PFSK-1 (cell line): Measurements from ENCODE around the gene EXOC6.

Experiments
- FOXP2 ChIP-seq: optimal IDR thresholded peaks from 2 replicates; pipeline ENCODE3; 2011; ENCODE audit warnings: borderline replicate concordance, control low read depth, inconsistent platforms; ENCODE audit not compliant: insufficient read depth; ENCODE audit errors: extremely low read length, extremely low read depth
- POLR2AphosphoS5 ChIP-seq: IDR thresholded peaks from 2 replicates; pipeline ENCODE4 v1.6.1; 2012; ENCODE audit warnings: low read depth, mild to moderate bottlenecking, control low read depth, low read length, moderate library complexity
- SIN3A ChIP-seq: IDR thresholded peaks from 2 replicates; pipeline ENCODE4 v1.6.1; 2012; ENCODE audit warnings: mild to moderate bottlenecking, low read length, moderate library complexity, borderline replicate concordance; ENCODE audit not compliant: insufficient read depth
- TAF1 ChIP-seq: IDR thresholded peaks from 2 replicates; pipeline ENCODE4 v1.6.1; 2012; ENCODE audit warnings: low read length, control low read depth, borderline replicate concordance; ENCODE audit not compliant: insufficient read depth
- TF ChIP-seq, protein P1 (sequence below), 2 experiments: IDR thresholded peaks; 2 replicates each; pipeline versions ENCODE4 v1.6.1 to v1.8.0; 2011 to 2012; ENCODE audit warnings: low read depth in 2 of 2, low read length in 2 of 2, control low read depth in 1 of 2, inconsistent platforms in 1 of 2, mild to moderate bottlenecking in 1 of 2, moderate library complexity in 1 of 2; ENCODE audit not compliant: insufficient read depth in 1 of 2

The EXOC6 gene

DNA sequence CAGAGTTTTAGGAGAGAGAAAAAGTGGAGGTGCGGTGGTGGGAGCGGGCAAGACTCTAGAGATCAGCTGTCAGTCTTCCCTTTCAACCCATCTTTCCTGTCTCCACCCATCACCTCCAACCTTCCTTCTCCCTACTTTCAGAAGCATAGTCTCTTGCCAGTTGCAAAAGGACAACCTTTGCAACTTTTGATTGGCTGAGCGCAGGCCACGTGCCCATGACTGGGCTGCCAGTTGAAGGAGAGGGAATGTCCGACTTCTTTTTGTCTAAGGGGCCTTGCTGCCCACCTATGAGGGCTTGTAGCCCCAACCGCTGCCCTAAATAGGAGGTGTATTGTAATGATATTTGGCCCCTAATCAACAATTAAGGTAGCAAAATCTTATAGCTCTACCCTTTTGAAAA is 238.0 kb downstream of the EXOC6 start:
- TF ChIP-seq TAF1 (no peak), SIN3A (no peak), POLR2AphosphoS5 (no peak), FOXP2 (no peak)
- TF ChIP-seq, protein P1, sequence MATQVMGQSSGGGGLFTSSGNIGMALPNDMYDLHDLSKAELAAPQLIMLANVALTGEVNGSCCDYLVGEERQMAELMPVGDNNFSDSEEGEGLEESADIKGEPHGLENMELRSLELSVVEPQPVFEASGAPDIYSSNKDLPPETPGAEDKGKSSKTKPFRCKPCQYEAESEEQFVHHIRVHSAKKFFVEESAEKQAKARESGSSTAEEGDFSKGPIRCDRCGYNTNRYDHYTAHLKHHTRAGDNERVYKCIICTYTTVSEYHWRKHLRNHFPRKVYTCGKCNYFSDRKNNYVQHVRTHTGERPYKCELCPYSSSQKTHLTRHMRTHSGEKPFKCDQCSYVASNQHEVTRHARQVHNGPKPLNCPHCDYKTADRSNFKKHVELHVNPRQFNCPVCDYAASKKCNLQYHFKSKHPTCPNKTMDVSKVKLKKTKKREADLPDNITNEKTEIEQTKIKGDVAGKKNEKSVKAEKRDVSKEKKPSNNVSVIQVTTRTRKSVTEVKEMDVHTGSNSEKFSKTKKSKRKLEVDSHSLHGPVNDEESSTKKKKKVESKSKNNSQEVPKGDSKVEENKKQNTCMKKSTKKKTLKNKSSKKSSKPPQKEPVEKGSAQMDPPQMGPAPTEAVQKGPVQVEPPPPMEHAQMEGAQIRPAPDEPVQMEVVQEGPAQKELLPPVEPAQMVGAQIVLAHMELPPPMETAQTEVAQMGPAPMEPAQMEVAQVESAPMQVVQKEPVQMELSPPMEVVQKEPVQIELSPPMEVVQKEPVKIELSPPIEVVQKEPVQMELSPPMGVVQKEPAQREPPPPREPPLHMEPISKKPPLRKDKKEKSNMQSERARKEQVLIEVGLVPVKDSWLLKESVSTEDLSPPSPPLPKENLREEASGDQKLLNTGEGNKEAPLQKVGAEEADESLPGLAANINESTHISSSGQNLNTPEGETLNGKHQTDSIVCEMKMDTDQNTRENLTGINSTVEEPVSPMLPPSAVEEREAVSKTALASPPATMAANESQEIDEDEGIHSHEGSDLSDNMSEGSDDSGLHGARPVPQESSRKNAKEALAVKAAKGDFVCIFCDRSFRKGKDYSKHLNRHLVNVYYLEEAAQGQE (IDR thresholded peaks at IDR 0.05; ENCODE audit: insufficient read depth in 1 of 2, low read depth in 2 of 2, low read length in 2 of 2), result no peak

DNA sequence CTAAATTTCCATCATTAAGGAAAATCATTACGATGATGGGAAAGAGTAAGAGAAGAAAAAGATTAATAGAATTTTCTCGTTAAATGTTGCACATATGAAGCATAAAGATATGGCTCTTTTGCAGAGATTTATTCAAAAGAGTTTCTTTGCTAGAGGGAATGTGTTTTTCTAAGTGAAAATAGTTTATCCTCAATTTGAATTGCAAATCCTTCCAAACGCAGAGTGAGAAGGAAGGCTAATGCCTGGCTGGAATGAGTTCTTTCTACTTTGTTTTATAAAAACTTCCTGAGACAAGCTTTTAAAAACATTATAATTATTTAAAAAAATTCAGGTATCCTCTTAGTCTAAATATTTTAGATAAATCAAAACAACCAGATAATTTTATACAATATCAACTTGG is 239.5 kb downstream of the EXOC6 start:
- TF ChIP-seq POLR2AphosphoS5, result no peak
- TF ChIP-seq TAF1, result no peak
- TF ChIP-seq, protein P1 (IDR thresholded peaks at IDR 0.05; ENCODE audit: insufficient read depth in 1 of 2, low read depth in 2 of 2, low read length in 2 of 2), result no peak
- TF ChIP-seq SIN3A, result no peak
- TF ChIP-seq FOXP2, result no peak

DNA sequence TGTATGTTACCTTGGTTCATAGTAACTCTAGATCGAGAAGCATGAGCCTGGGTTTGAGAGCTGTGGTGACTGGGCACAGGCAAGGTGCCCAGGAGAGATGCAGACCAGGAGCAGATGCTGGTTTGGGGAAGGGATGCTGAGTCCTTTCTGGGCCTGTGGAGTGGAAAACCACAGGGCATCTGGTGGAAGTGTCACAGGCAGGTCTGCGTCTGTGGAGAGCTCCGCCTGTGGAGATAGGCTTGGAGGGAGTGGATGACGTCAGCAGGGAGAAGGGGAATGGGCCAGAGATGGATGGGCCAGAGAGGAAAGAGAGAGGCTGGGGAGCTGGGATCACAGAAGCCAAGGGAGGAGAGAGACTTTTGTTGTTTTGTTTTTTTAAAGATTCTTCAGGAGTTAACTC is 240.1 kb downstream of the EXOC6 start:
- TF ChIP-seq SIN3A (no peak), POLR2AphosphoS5 (no peak), FOXP2 (no peak), TAF1 (no peak)
- TF ChIP-seq, protein P1 (IDR thresholded peaks at IDR 0.05; ENCODE audit: insufficient read depth in 1 of 2, low read depth in 2 of 2, low read length in 2 of 2), result no peak

DNA sequence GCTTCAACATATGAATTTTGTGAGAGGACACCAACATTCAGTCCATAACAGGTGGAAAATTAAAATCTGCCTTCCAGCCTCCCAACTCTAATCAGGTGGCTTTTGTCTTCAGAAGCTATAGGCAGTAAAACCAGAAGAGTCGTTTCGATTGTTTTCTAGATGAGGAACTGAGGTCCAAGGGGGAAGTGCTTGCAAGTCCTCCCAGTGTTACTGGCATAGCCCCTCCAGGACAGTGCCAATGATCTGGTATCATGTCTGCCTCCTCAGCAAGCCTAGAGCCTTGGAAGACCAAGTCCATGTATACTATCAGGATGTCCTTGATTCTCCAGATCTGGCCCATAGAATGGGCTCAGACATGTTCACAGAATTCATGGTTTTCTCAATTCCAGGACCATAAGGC is 242.3 kb downstream of the EXOC6 start:
- no peak for TF ChIP-seq POLR2AphosphoS5
- TF ChIP-seq, protein P1 (IDR thresholded peaks at IDR 0.05; ENCODE audit: insufficient read depth in 1 of 2, low read depth in 2 of 2, low read length in 2 of 2), result no peak
- TF ChIP-seq SIN3A, result no peak
- TF ChIP-seq FOXP2, result no peak
- no peak for TF ChIP-seq TAF1

DNA sequence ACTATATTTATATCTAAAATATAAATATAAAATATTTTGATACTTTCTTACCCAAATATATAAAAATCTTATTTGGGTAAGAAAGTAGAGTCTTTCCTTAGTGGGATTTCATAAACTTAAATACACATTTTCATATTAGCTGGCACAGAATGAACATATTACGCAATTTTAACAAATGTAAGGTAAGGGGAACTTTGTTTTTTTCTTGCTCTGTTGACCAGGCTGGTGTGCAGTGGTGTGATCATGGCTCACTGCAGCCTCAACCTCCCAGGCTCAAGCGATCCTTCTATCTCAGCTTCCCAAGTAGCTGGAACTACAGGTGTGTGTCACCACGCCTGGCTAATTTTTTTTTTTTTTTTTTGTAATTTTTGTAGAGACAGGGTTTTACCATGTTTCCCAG is 243.6 kb downstream of the EXOC6 start:
- TF ChIP-seq FOXP2, result no peak
